GM12878 (cell line): ENCODE data around the gene DRD2.

Experiments
- CHD2 ChIP-seq: IDR thresholded peaks from 2 replicates; pipeline ENCODE4 v1.6.1; 2011; ENCODE audit warnings: low read depth, low read length, improper control_type of control experiment, borderline replicate concordance
- CTCF ChIP-seq, 3 experiments: IDR thresholded peaks in 2 of 3; conservative IDR thresholded peaks in 1 of 3; 2 replicates each; pipeline ENCODE4 v1.5.1; 2011; ENCODE audit warnings: low read depth in 3 of 3, low read length in 3 of 3, mild to moderate bottlenecking in 3 of 3, control low read depth in 2 of 3, moderate library complexity in 2 of 3, inconsistent platforms in 1 of 3, mixed read lengths in 1 of 3; ENCODE audit not compliant: control insufficient read depth in 2 of 3, insufficient read depth in 1 of 3; ENCODE audit errors: extremely low read depth in 1 of 3
- FOS ChIP-seq: IDR thresholded peaks from 3 replicates; pipeline ENCODE4 v1.6.1; 2011; ENCODE audit warnings: borderline replicate concordance; ENCODE audit not compliant: insufficient read length; ENCODE audit errors: extremely low read depth
- FOXM1 ChIP-seq: IDR thresholded peaks from 2 replicates; pipeline ENCODE4 v1.6.1; 2012; ENCODE audit warnings: low read depth, mild to moderate bottlenecking, inconsistent platforms, low read length, moderate library complexity
- MAX ChIP-seq: IDR thresholded peaks from 2 replicates; pipeline ENCODE4 v1.6.1; 2012; ENCODE audit warnings: low read depth, low read length, improper control_type of control experiment
- NR2F1 ChIP-seq: fragments of 450-650 bp; conservative IDR thresholded peaks from 2 replicates; pipeline ENCODE4 v1.6.1; 2017; ENCODE audit warnings: mild to moderate bottlenecking
- RAD21 ChIP-seq: IDR thresholded peaks from 2 replicates; pipeline ENCODE4 v1.6.1; 2011; ENCODE audit warnings: mild to moderate bottlenecking, low read depth, low read length, moderate library complexity; ENCODE audit not compliant: insufficient read depth
- SREBF2 ChIP-seq: IDR thresholded peaks from 2 replicates; pipeline ENCODE4 v1.6.1; 2012; ENCODE audit warnings: mild to moderate bottlenecking, low read length
- TCF12 ChIP-seq: IDR thresholded peaks from 2 replicates; pipeline ENCODE4 v1.6.1; 2011; ENCODE audit warnings: low read depth, mild to moderate bottlenecking, low read length

- TF ChIP-seq SREBF2: no peak
- no peak for TF ChIP-seq MAX
- TF ChIP-seq FOXM1: no peak
- no peak for TF ChIP-seq RAD21
- no peak for TF ChIP-seq CHD2
- TF ChIP-seq NR2F1: no peak
- no peak for TF ChIP-seq TCF12
- TF ChIP-seq CTCF (IDR thresholded peaks at IDR 0.05 in 2 of 3, conservative IDR thresholded peaks at IDR 0.05 in 1 of 3; ENCODE audit: control insufficient read depth in 2 of 3, extremely low read depth in 1 of 3, insufficient read depth in 1 of 3, low read depth in 3 of 3, low read length in 3 of 3): no peak
- TF ChIP-seq FOS: no peak
Observed at GRCh38 chr11:113454455-113454854, 20.7 kb downstream of the DRD2 start.
